GM08714 (cell line): Measurements from ENCODE around the gene HOXB7.
A peak's percentile ranks its signal among the peaks of the same experiment; 100 is the strongest.

Experiments
- H3K4me3 ChIP-seq: fragments of 200-500 bp; sonication (Bioruptor generic); 2 replicates; pipeline ENCODE4 v1.5.1; 2014; ENCODE audit warnings: mild to moderate bottlenecking, low read length, inconsistent platforms
- ZNF274 ChIP-seq: IDR thresholded peaks from 2 replicates; pipeline ENCODE4 v1.6.1; 2012; ENCODE audit warnings: mild to moderate bottlenecking, low read depth, low read length

HOXB7 gene

DNA sequence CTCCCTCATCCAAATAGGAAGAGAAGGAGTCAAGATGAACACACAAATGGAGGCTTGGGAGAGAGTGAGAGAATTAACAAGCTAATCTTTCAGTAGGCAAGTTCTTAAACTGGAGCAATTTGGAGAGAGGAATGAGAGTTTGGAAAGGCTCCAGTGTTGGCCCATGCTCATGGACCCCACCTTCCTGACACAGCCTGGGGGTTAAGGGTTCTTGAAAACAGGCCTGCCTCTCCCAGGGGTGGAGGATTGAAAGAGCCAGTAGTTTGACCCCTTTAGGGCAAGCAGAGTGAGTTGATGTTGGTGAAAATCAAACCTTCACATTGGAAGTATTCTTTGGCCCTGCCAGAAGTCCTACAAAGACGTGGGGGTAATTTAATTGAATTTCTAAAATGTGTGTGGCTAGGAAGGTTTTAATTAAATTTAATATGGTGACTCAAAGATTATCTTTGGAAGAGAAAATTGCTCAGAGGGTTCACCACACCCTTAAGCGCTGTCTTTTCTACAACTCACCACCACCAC is 26.5 kb downstream of the HOXB7 start:
- no peak overlapping the region for H3K4me3 ChIP-seq
- no peak for TF ChIP-seq ZNF274

DNA sequence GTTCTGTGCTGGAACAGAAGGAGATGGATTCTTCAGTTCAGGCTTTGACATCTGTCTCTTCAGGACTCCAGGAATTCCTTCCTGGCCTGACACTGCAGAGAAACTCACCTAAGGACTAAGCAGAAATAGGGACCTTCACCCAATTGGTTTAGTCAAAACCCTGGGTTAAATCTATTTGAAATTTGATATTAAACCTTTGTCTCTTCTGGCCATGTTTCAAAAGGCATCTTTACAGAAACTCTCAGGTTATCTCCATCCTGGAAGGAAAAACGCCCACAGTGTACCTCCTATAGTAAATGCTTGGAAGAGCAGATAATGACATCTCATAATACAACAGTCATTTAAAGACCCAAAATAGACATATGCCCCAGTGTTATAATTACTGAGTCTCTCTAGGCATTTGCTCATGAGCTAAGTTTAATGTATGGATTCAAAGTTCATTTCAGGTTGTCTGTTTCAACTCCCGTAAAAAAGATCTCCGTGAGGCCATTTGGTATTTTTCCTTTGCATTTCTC is 27.1 kb downstream of the HOXB7 start:
- H3K4me3 ChIP-seq: no peak overlapping the region
- no peak for TF ChIP-seq ZNF274

GRCh38 chr17:48582750-48583069 is 28.1 kb downstream of the HOXB7 start:
- peak overlapping the region; percentile 44; the same call in 1 of the 2 replicates for H3K4me3 ChIP-seq
- no peak for TF ChIP-seq ZNF274

- peak overlapping the region; percentile 79; the same call in 1 of the 2 replicates for H3K4me3 ChIP-seq
- TF ChIP-seq ZNF274: no peak
These were observed 30.9 kb downstream of the HOXB7 start for GRCh38 chr17:48579760-48580554.

DNA sequence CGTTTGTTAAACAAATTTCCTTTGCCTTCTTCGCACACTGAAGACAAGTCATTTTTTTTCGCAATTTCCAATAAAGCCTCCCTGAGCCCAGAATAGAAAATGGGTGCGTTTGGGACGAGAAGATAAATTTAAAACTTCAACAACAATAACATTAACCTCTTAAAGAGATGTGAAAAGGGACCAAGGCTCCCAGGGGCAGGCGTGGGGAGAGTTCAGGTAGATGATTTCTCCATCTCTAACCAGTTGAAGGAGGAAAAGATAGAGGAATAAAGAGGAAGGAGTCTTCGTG is 31.4 kb downstream of the HOXB7 start:
- peak overlapping the region; percentile 79; the same call in 1 of the 2 replicates for H3K4me3 ChIP-seq
- no peak for TF ChIP-seq ZNF274

DNA sequence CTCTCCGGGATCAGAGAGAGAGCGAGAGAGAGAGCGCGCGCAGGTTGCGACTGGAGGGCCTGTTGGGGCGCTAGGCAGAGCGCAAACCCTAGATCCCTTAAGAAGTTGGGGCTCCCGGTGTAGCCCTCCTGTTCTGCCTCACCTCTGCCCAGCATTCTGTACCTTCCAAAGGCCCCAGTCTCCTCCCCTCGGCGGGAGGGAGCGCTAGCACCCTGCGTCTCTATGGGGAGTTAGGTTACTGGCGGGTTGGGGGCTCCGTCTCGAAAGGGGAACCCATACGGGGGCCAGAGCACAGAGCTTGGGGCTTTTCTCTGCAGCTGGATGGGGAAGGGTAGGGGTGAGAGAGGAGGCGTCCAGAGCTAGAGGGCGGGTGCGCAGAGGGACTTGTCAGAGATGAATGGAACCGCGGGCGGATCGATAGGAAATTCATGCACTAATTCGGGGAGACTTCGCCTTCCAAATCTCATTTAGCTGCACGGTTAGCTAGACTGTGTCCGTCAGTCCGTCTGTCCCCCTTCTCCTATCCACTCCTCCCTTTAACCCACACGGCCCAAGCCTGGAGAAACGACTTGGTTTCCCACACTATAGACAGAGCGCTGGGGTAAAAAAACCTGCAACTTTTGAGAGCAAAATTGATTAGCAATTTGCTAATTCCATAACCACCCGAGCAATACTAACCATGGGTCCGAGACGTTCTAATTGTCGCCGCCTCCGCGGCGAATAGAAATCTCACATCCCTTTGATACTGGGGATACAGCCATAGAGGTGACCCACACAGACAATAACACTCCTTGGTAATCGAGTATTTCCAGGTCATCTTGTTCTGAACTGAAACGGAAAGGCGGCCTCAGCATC is 32.0 kb downstream of the HOXB7 start:
- no peak for TF ChIP-seq ZNF274
- H3K4me3 ChIP-seq: peak overlapping the region; percentile 79

GRCh38 chr17:48577946-48578615 is 32.7 kb downstream of the HOXB7 start, which contains the start of gene HOXB4:
Gene HOXB4, minus strand, starts transcription at chr17:48578350. Its CDS starts 31 bp downstream, at chr17:48578319.
- no peak for TF ChIP-seq ZNF274
- H3K4me3 ChIP-seq: peak within 1 kb of the TSS; percentile 79

GRCh38 chr17:48577330-48577945 is 33.4 kb downstream of the HOXB7 start:
- no peak for TF ChIP-seq ZNF274
- H3K4me3 ChIP-seq: peak overlapping the region; percentile 79

- peak overlapping the region; percentile 79 for H3K4me3 ChIP-seq
- TF ChIP-seq ZNF274: no peak
These were observed 34.1 kb downstream of the HOXB7 start for GRCh38 chr17:48576479-48577309.

GRCh38 chr17:48575673-48576478 is 34.9 kb downstream of the HOXB7 start:
- no peak overlapping the region; the same call in 1 of the 2 replicates for H3K4me3 ChIP-seq
- TF ChIP-seq ZNF274: no peak

- H3K4me3 ChIP-seq: no peak overlapping the region
- TF ChIP-seq ZNF274: no peak
These were observed 35.7 kb downstream of the HOXB7 start for GRCh38 chr17:48575066-48575582.

GRCh38 chr17:48574505-48575065 is 36.2 kb downstream of the HOXB7 start:
- TF ChIP-seq ZNF274: no peak
- no peak overlapping the region for H3K4me3 ChIP-seq
